Stomach (tissue), 9 donors: ENCODE data around the gene COL18A1. TPM values are rescaled to one million over a fixed set of nuclear protein-coding genes. Genes with fewer than 3 reads are reported as not detected.

Experiments used
- DNase-seq, 2 donors: peaks; one replicate each; pipeline versions ENCODE4 v3.0.0 to v3.0.0-alpha.2; 2013 to 2019
- H3K27ac ChIP-seq, 5 donors: fragments of 200-600 bp in 4 of 5; sonication (generic) in 4 of 5; one replicate each; pipeline ENCODE4 v1.5.1; 2013 to 2019; ENCODE audit warnings: mild to moderate bottlenecking in 1 of 5, moderate library complexity in 1 of 5
- H3K27me3 ChIP-seq, 3 donors: fragments of 200-600 bp; sonication (generic); one replicate each; pipeline ENCODE4 v1.5.1; 2017 to 2019; ENCODE audit warnings: mixed run types in 1 of 3
- H3K36me3 ChIP-seq, 4 donors: fragments of 200-600 bp; sonication (generic); 1 replicate in 3 of 4; 2 replicates in 1 of 4; pipeline ENCODE4 v1.5.1; 2016 to 2019
- H3K4me1 ChIP-seq, 4 donors: fragments of 200-600 bp; sonication (generic); one replicate each; pipeline ENCODE4 v1.5.1; 2016 to 2019
- H3K4me3 ChIP-seq, 4 donors: fragments of 200-600 bp; sonication (generic) in 3 of 4; one replicate each; pipeline ENCODE4 v1.5.1; 2016 to 2019; ENCODE audit warnings: mild to moderate bottlenecking in 1 of 4
- H3K9me3 ChIP-seq, 4 donors: fragments of 200-600 bp; sonication (generic); one replicate each; pipeline ENCODE4 v1.5.1; 2016 to 2019
- EP300 ChIP-seq: sonication (generic); formaldehyde crosslinking; IDR thresholded peaks from one replicate; pipeline ENCODE4 v1.6.1; 2017; ENCODE audit warnings: antibody characterized with exemption
- POLR2A ChIP-seq, 4 donors: fragments of 450-650 bp; IDR thresholded peaks; one replicate each; pipeline ENCODE4 v1.6.1; 2016; ENCODE audit warnings: antibody characterized with exemption in 4 of 4, control low read depth in 2 of 4, mild to moderate bottlenecking in 1 of 4, moderate library complexity in 1 of 4
- POLR2AphosphoS5 ChIP-seq, 3 donors: sonication (generic); formaldehyde crosslinking; IDR thresholded peaks; one replicate each; pipeline ENCODE4 v1.6.1; 2016; ENCODE audit warnings: antibody characterized with exemption in 3 of 3
- WGBS, 5 donors: extraction: QIAGEN DNeasy Blood & Tissue Kit in 3 of 5; methylation state at CpG; one replicate each; pipeline versions ENCODE4 v1.1.5 to v1.1.7; 2013 to 2018; 5-methylcytosine and 5-hydroxymethylcytosine counted together
- intact Hi-C: fragments of 100-400 bp; cut with DNase I; formaldehyde crosslinking; loops from one replicate; pipeline ENCODE4 v1.15.1; 2023; ENCODE audit warnings: low total_unique reads
- polyA plus RNA-seq, 3 donors: library from polyadenylated mRNA; stranded (reverse); fragments of 200-250 nt; gene quantifications; one replicate each; pipeline ENCODE4 v1.2.3, GENCODE V29; 2013
- small RNA-seq, 4 donors: library from RNA; depleted of rRNA; stranded (forward); fragments of <200 nt; gene quantifications; one replicate each; pipeline ENCODE3, GENCODE V24; 2016
- total RNA-seq, 5 donors: library from RNA; depleted of rRNA; stranded (reverse); fragments of >200 nt; gene quantifications; one replicate each; pipeline versions ENCODE4 v1.1.0 to v1.2.3, GENCODE V29; 2014 to 2016
- TF ChIP-seq, protein P1 (sequence below), 7 experiments: fragments of 450-650 bp in 4 of 7; fragments of 200-600 bp in 3 of 7; sonication (generic) in 3 of 7; IDR thresholded peaks; one replicate each; pipeline ENCODE4 v1.5.1; 2016 to 2019; ENCODE audit warnings: antibody characterized with exemption in 7 of 7, control low read depth in 2 of 7, mild to moderate bottlenecking in 1 of 7
- donor health status: healthy with polysubstance abuse.
- donor health status: Bipolar disorder and iron deficiency.
- donor health status: healthy.

The COL18A1 gene
- total and polyA plus RNA-seq, 8 donors: 19.8 to 212 (median 34.6) TPM

DNA sequence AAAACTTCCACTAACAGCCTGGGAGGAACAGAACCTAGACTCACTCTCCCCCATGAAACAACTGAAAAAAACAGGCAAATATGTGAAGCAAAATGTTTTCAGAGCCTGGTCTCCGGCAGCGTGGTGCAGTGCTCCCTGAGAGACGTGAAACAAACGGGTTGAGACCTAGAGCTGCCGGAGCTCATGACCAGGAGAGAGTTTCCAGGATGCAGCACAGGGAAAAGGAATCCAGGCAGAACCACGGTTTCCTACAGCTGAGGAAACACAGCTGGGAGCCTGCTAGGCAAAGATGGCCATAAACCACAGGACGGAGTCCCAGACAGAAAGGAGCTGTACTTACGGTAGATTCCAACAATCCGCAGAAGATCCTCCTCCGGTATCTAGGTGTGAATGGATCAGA is 157.4 kb downstream of the COL18A1 start:
- Histone ChIP-seq H3K4me1 (no peaks in the 10 kb centered on the region), H3K9me3 (no peaks in the 10 kb centered on the region), H3K27ac (no peak overlapping the region), H3K4me3 (no peak overlapping the region), H3K36me3 (no peaks in the 10 kb centered on the region), H3K27me3 (peaks cover 0 to 38% (median 10%) of the 10 kb centered on the region in 3 donors)
- intact Hi-C loops: no loop called here
- 61 to 66% (median 64%) methylated on average over 10 of the region's 10 CpGs for WGBS, 5 donors
- DNase-seq: peak; percentile 16 to 30
- TF ChIP-seq POLR2A (IDR thresholded peaks at IDR 0.05): no peak
- TF ChIP-seq EP300: no peak
- TF ChIP-seq, protein P1, sequence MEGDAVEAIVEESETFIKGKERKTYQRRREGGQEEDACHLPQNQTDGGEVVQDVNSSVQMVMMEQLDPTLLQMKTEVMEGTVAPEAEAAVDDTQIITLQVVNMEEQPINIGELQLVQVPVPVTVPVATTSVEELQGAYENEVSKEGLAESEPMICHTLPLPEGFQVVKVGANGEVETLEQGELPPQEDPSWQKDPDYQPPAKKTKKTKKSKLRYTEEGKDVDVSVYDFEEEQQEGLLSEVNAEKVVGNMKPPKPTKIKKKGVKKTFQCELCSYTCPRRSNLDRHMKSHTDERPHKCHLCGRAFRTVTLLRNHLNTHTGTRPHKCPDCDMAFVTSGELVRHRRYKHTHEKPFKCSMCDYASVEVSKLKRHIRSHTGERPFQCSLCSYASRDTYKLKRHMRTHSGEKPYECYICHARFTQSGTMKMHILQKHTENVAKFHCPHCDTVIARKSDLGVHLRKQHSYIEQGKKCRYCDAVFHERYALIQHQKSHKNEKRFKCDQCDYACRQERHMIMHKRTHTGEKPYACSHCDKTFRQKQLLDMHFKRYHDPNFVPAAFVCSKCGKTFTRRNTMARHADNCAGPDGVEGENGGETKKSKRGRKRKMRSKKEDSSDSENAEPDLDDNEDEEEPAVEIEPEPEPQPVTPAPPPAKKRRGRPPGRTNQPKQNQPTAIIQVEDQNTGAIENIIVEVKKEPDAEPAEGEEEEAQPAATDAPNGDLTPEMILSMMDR (IDR thresholded peaks at IDR 0.05): no peak
- no peak for TF ChIP-seq POLR2AphosphoS5 (IDR thresholded peaks at IDR 0.05)

DNA sequence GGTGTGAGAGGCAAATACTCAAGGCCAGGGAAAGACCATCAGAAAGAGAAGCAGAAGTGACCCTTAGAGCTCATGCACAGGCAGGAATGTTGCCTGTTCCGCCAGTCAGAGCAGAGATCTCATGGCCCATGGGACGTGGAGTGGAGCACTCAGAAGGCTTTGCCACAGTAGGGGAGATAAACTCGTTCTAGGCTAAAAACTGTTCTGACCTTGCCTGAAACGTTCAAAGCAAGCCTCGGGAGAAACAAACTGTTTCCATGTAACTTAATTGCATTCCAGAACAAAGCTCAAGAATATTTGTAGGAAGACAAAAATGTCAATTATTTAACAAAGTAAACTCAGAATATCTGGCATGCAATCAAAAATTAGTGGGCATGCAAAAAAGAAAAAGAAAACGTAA is 158.0 kb downstream of the COL18A1 start:
- no peaks in the 10 kb centered on the region for H3K36me3 ChIP-seq
- TF ChIP-seq EP300 (no peak), POLR2A (IDR thresholded peaks at IDR 0.05) (no peak), POLR2AphosphoS5 (IDR thresholded peaks at IDR 0.05) (no peak)
- no peaks in the 10 kb centered on the region for H3K9me3 ChIP-seq
- peak in 1 of 2 donors; percentile 1 for DNase-seq
- 39 to 52% (median 45%) methylated on average over 6 of the region's 6 CpGs for WGBS, 5 donors
- no peaks in the 10 kb centered on the region for H3K4me1 ChIP-seq
- no peak overlapping the region for H3K27ac ChIP-seq
- intact Hi-C loops: no loop called here
- H3K27me3 ChIP-seq: peaks cover 0 to 33% (median 10%) of the 10 kb centered on the region in 3 donors
- no peak overlapping the region for H3K4me3 ChIP-seq

Small RNA genes lying within 50 kb of the gene (small RNA-seq; reads per million reads assigned to genes)
- gene MIR6815 (0 reads per million in 4 donors), gene MTCO1P3 (0 reads per million in 4 donors)

Other genes starting within 250 kb of the COL18A1 start
- 10 to 100 TPM; 19.2 to 34.2 (median 29.3) TPM for gene POFUT2, start 117.3 kb upstream of the COL18A1 start, total RNA-seq
- gene POFUT2, start 117.3 kb upstream of the COL18A1 start, polyA plus RNA-seq: 10 to 100 TPM in 1 of 3 donors, 1 to 10 TPM in 2; 7.4 to 15.9 (median 9.5) TPM
- 10 to 100 TPM in 1 of 5 donors, 1 to 10 TPM in 4; 3.1 to 23.3 (median 3.9) TPM for gene SLC19A1, start 137.3 kb downstream of the COL18A1 start, total RNA-seq
- 1 to 10 TPM; 2.9 to 9.9 (median 6.7) TPM for gene SLC19A1, start 137.3 kb downstream of the COL18A1 start, polyA plus RNA-seq
- 10 to 100 TPM in 1 of 5 donors, 1 to 10 TPM in 1, not detected in 3; 4.2 to 10.9 TPM for gene PCBP3, start 238.6 kb downstream of the COL18A1 start, total RNA-seq
- 1 to 10 TPM; 1.8 to 3.3 (median 2.4) TPM for gene PCBP3, start 238.6 kb downstream of the COL18A1 start, polyA plus RNA-seq